ENCODE data around the gene CPVL. TPM values are rescaled to one million over a fixed set of nuclear protein-coding genes. Genes with fewer than 3 reads are reported as not detected.

Gene CPVL
- total RNA-seq, 4 donors from 2014 or later, result 3.1 to 17.5 (median 11.5) TPM

DNA sequence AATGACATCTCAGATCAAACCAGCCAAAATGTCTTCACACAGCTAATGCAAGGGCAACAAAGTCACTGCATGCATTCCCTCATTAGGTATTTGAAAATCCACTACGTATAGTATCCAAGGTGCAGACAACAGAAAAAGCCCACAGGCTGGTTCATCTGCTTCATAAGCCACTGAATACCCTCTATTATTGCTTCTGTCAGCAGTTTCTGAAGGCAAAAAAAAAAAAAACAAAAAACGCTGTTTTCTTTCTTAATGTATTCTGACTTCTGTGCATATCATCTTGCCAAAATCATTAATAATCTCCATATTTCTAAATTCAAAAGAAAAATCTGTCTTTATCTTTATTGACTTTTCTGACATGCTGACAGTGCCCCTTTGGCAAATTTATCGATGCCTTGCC lies 13.4 kb downstream of the CPVL start:
- Histone ChIP-seq H3K4me1 (no peaks in the 10 kb centered on the region), H3K9me3 (peaks cover 0 to 10% (median 2%) of the 10 kb centered on the region in 4 donors), H3K27me3 (no peaks in the 10 kb centered on the region), H3K27ac (no peak overlapping the region), H3K36me3 (no peaks in the 10 kb centered on the region), H3K4me3 (no peak overlapping the region)
- DNase-seq (ENCODE audit: low spot score in 2 of 2), result no peak
- TF ChIP-seq EP300 (IDR thresholded peaks at IDR 0.05) (no peak), POLR2A (IDR thresholded peaks at IDR 0.05) (no peak)
- TF ChIP-seq, protein P1, sequence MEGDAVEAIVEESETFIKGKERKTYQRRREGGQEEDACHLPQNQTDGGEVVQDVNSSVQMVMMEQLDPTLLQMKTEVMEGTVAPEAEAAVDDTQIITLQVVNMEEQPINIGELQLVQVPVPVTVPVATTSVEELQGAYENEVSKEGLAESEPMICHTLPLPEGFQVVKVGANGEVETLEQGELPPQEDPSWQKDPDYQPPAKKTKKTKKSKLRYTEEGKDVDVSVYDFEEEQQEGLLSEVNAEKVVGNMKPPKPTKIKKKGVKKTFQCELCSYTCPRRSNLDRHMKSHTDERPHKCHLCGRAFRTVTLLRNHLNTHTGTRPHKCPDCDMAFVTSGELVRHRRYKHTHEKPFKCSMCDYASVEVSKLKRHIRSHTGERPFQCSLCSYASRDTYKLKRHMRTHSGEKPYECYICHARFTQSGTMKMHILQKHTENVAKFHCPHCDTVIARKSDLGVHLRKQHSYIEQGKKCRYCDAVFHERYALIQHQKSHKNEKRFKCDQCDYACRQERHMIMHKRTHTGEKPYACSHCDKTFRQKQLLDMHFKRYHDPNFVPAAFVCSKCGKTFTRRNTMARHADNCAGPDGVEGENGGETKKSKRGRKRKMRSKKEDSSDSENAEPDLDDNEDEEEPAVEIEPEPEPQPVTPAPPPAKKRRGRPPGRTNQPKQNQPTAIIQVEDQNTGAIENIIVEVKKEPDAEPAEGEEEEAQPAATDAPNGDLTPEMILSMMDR (IDR thresholded peaks at IDR 0.05), result no peak
- 65 to 66% methylated on average over 3 of the region's 3 CpGs for WGBS, 2 donors

- Histone ChIP-seq H3K9me3 (peaks cover 0 to 10% (median 2%) of the 10 kb centered on the region in 4 donors), H3K27me3 (no peaks in the 10 kb centered on the region), H3K4me1 (no peaks in the 10 kb centered on the region), H3K27ac (no peak overlapping the region), H3K4me3 (no peak overlapping the region), H3K36me3 (no peaks in the 10 kb centered on the region)
- DNase-seq (ENCODE audit: low spot score in 2 of 2), result no peak
- 89 to 91% methylated on average over 5 of the region's 5 CpGs for WGBS, 2 donors
- no peak for TF ChIP-seq EP300 (IDR thresholded peaks at IDR 0.05)
- TF ChIP-seq, protein P1 (IDR thresholded peaks at IDR 0.05), result no peak
- no peak for TF ChIP-seq POLR2A (IDR thresholded peaks at IDR 0.05)
These were observed 14.7 kb downstream of the CPVL start for GRCh38 chr7:29131678-29132077.

DNA sequence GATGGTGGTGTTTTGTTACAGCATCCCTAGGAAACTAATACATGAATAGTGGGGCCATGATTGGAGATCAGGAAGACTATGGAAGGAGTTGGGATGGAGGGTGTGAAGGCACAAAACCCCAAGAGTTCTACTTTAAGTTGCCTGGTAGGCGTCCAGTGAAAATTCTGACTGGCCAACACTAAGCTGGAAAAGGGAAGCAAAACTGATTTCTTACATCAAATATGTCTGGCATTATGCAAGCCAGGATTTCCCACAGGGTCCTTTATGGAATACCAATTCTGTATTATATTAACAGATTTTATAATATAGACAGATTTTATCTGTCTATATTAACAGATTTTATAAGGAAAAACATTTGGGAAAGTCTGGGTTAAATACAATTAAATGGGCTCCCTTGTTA lies 16.2 kb downstream of the CPVL start:
- no peaks in the 10 kb centered on the region for H3K27me3 ChIP-seq
- TF ChIP-seq, protein P1 (IDR thresholded peaks at IDR 0.05), result no peak
- TF ChIP-seq POLR2A (IDR thresholded peaks at IDR 0.05) (no peak), EP300 (IDR thresholded peaks at IDR 0.05) (no peak)
- WGBS, 2 donors, result 80 to 81% methylated on average over 1 of the region's 1 CpG
- DNase-seq (ENCODE audit: low spot score in 2 of 2), result no peak
- H3K27ac ChIP-seq, result no peak overlapping the region
- no peaks in the 10 kb centered on the region for H3K4me1 ChIP-seq
- H3K36me3 ChIP-seq, result no peaks in the 10 kb centered on the region
- H3K4me3 ChIP-seq, result no peak overlapping the region
- no peaks in the 10 kb centered on the region for H3K9me3 ChIP-seq

- TF ChIP-seq, protein P1 (IDR thresholded peaks at IDR 0.05), result no peak
- TF ChIP-seq POLR2A (IDR thresholded peaks at IDR 0.05), result no peak
- peak in 1 of 2 donors; percentile 13 for TF ChIP-seq EP300 (IDR thresholded peaks at IDR 0.05)
- no peaks in the 10 kb centered on the region for H3K27me3 ChIP-seq
- no peaks in the 10 kb centered on the region for H3K36me3 ChIP-seq
- H3K4me3 ChIP-seq, result no peak overlapping the region
- no peaks in the 10 kb centered on the region for H3K9me3 ChIP-seq
- 47 to 53% methylated on average over 4 of the region's 4 CpGs for WGBS, 2 donors
- H3K27ac ChIP-seq, result no peak overlapping the region
- no peak for DNase-seq (ENCODE audit: low spot score in 2 of 2)
- no peaks in the 10 kb centered on the region for H3K4me1 ChIP-seq
These were observed 18.8 kb downstream of the CPVL start for GRCh38 chr7:29127527-29127926.

GRCh38 chr7:29126804-29127203 lies 19.5 kb downstream of the CPVL start:
- TF ChIP-seq, protein P1 (IDR thresholded peaks at IDR 0.05), result no peak
- no peak for TF ChIP-seq POLR2A (IDR thresholded peaks at IDR 0.05)
- no peak for TF ChIP-seq EP300 (IDR thresholded peaks at IDR 0.05)
- DNase-seq (ENCODE audit: low spot score in 2 of 2), result no peak
- Histone ChIP-seq H3K36me3 (no peaks in the 10 kb centered on the region), H3K4me3 (no peak overlapping the region), H3K27me3 (no peaks in the 10 kb centered on the region), H3K27ac (no peak overlapping the region), H3K4me1 (no peaks in the 10 kb centered on the region), H3K9me3 (no peaks in the 10 kb centered on the region)
- WGBS, 2 donors, result 91 to 97% methylated on average over 3 of the region's 3 CpGs

Measured in tibial nerve (tissue), 4 donors.